H1 (cell line): ENCODE results near the gene CALHM5.

Experiments
- ASH2L ChIP-seq: fragments of 200-600, 300-600 bp; sonication (generic); IDR thresholded peaks from one replicate; pipeline ENCODE4 v1.7.1; 2017; ENCODE audit warnings: low read length
- EGR1 ChIP-seq: IDR thresholded peaks from 2 replicates; pipeline ENCODE4 v1.6.1; 2011; ENCODE audit warnings: low read depth, low read length, borderline replicate concordance
- EZH2 ChIP-seq: fragments of 200-600 bp; sonication (generic); IDR thresholded peaks from 2 replicates; pipeline ENCODE4 v1.7.1; 2012; ENCODE audit warnings: low read depth, mild to moderate bottlenecking, moderate library complexity, low read length, inconsistent platforms; ENCODE audit not compliant: severe bottlenecking
- POLR2A ChIP-seq, 2 experiments: IDR thresholded peaks; 1 replicate in 1 of 2; 2 replicates in 1 of 2; pipeline ENCODE4 v1.6.1; 2011; ENCODE audit warnings: low read depth in 2 of 2, low read length in 2 of 2, mild to moderate bottlenecking in 2 of 2; ENCODE audit errors: control extremely low read depth in 1 of 2
- TEAD4 ChIP-seq: IDR thresholded peaks from 2 replicates; pipeline ENCODE4 v1.6.1; 2012; ENCODE audit warnings: low read depth, low read length, inconsistent platforms, mixed read lengths
- TF ChIP-seq, protein P1 (sequence below), 3 experiments: IDR thresholded peaks; 1 replicate in 2 of 3; 2 replicates in 1 of 3; pipeline versions ENCODE4 v1.5.1 to v1.6.1; 2011; ENCODE audit warnings: low read length in 3 of 3, mild to moderate bottlenecking in 3 of 3, inconsistent platforms in 2 of 3, low read depth in 1 of 3, moderate library complexity in 1 of 3; ENCODE audit not compliant: insufficient read depth in 1 of 3; ENCODE audit errors: control extremely low read depth in 1 of 3
- TF ChIP-seq, protein P2 (sequence below): fragments of 300-600 bp; sonication (generic); IDR thresholded peaks from 2 replicates; pipeline ENCODE4 v1.7.1; 2012; ENCODE audit warnings: low read length, moderate library complexity, mild to moderate bottlenecking, inconsistent platforms; ENCODE audit not compliant: insufficient replicate concordance
- TF ChIP-seq, protein P3 (sequence below): IDR thresholded peaks from 2 replicates; pipeline ENCODE4 v1.6.1; 2011; ENCODE audit warnings: low read length, improper control_type of control experiment
- TF ChIP-seq, protein P4 (sequence below): IDR thresholded peaks from 2 replicates; pipeline ENCODE4 v1.6.1; 2012; ENCODE audit warnings: low read length, inconsistent platforms

DNA sequence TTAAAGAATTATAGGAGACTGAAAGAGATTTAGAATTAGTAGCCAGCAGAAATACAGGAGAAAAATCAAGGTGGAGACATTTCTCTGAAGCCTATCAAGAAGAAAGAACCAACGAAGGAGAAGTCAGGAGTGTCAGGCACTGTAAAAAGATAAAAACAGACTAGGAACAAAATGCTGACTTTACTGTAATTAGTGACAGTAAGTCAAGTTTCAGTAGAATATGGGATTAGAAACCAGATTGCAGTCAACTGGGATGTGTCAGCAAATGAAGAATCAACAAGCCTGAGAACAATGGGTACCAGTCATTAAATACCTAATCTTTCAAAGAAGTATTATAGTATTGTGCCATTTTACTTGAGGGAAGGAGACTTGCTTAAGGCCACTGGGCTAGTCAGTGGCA, 28.7 kb upstream of the CALHM5 start:
- TF ChIP-seq, protein P1, sequence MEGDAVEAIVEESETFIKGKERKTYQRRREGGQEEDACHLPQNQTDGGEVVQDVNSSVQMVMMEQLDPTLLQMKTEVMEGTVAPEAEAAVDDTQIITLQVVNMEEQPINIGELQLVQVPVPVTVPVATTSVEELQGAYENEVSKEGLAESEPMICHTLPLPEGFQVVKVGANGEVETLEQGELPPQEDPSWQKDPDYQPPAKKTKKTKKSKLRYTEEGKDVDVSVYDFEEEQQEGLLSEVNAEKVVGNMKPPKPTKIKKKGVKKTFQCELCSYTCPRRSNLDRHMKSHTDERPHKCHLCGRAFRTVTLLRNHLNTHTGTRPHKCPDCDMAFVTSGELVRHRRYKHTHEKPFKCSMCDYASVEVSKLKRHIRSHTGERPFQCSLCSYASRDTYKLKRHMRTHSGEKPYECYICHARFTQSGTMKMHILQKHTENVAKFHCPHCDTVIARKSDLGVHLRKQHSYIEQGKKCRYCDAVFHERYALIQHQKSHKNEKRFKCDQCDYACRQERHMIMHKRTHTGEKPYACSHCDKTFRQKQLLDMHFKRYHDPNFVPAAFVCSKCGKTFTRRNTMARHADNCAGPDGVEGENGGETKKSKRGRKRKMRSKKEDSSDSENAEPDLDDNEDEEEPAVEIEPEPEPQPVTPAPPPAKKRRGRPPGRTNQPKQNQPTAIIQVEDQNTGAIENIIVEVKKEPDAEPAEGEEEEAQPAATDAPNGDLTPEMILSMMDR (IDR thresholded peaks at IDR 0.05; ENCODE audit: control extremely low read depth in 1 of 3, insufficient read depth in 1 of 3, low read depth in 1 of 3, low read length in 3 of 3) = no peak
- TF ChIP-seq EGR1 (no peak), EZH2 (no peak), POLR2A (IDR thresholded peaks at IDR 0.05; ENCODE audit: control extremely low read depth in 1 of 2, low read depth in 2 of 2, low read length in 2 of 2) (no peak), ASH2L (no peak), TEAD4 (no peak)
- TF ChIP-seq, protein P2, sequence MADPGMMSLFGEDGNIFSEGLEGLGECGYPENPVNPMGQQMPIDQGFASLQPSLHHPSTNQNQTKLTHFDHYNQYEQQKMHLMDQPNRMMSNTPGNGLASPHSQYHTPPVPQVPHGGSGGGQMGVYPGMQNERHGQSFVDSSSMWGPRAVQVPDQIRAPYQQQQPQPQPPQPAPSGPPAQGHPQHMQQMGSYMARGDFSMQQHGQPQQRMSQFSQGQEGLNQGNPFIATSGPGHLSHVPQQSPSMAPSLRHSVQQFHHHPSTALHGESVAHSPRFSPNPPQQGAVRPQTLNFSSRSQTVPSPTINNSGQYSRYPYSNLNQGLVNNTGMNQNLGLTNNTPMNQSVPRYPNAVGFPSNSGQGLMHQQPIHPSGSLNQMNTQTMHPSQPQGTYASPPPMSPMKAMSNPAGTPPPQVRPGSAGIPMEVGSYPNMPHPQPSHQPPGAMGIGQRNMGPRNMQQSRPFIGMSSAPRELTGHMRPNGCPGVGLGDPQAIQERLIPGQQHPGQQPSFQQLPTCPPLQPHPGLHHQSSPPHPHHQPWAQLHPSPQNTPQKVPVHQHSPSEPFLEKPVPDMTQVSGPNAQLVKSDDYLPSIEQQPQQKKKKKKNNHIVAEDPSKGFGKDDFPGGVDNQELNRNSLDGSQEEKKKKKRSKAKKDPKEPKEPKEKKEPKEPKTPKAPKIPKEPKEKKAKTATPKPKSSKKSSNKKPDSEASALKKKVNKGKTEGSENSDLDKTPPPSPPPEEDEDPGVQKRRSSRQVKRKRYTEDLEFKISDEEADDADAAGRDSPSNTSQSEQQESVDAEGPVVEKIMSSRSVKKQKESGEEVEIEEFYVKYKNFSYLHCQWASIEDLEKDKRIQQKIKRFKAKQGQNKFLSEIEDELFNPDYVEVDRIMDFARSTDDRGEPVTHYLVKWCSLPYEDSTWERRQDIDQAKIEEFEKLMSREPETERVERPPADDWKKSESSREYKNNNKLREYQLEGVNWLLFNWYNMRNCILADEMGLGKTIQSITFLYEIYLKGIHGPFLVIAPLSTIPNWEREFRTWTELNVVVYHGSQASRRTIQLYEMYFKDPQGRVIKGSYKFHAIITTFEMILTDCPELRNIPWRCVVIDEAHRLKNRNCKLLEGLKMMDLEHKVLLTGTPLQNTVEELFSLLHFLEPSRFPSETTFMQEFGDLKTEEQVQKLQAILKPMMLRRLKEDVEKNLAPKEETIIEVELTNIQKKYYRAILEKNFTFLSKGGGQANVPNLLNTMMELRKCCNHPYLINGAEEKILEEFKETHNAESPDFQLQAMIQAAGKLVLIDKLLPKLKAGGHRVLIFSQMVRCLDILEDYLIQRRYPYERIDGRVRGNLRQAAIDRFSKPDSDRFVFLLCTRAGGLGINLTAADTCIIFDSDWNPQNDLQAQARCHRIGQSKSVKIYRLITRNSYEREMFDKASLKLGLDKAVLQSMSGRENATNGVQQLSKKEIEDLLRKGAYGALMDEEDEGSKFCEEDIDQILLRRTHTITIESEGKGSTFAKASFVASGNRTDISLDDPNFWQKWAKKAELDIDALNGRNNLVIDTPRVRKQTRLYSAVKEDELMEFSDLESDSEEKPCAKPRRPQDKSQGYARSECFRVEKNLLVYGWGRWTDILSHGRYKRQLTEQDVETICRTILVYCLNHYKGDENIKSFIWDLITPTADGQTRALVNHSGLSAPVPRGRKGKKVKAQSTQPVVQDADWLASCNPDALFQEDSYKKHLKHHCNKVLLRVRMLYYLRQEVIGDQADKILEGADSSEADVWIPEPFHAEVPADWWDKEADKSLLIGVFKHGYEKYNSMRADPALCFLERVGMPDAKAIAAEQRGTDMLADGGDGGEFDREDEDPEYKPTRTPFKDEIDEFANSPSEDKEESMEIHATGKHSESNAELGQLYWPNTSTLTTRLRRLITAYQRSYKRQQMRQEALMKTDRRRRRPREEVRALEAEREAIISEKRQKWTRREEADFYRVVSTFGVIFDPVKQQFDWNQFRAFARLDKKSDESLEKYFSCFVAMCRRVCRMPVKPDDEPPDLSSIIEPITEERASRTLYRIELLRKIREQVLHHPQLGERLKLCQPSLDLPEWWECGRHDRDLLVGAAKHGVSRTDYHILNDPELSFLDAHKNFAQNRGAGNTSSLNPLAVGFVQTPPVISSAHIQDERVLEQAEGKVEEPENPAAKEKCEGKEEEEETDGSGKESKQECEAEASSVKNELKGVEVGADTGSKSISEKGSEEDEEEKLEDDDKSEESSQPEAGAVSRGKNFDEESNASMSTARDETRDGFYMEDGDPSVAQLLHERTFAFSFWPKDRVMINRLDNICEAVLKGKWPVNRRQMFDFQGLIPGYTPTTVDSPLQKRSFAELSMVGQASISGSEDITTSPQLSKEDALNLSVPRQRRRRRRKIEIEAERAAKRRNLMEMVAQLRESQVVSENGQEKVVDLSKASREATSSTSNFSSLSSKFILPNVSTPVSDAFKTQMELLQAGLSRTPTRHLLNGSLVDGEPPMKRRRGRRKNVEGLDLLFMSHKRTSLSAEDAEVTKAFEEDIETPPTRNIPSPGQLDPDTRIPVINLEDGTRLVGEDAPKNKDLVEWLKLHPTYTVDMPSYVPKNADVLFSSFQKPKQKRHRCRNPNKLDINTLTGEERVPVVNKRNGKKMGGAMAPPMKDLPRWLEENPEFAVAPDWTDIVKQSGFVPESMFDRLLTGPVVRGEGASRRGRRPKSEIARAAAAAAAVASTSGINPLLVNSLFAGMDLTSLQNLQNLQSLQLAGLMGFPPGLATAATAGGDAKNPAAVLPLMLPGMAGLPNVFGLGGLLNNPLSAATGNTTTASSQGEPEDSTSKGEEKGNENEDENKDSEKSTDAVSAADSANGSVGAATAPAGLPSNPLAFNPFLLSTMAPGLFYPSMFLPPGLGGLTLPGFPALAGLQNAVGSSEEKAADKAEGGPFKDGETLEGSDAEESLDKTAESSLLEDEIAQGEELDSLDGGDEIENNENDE = no peak
- TF ChIP-seq, protein P3, sequence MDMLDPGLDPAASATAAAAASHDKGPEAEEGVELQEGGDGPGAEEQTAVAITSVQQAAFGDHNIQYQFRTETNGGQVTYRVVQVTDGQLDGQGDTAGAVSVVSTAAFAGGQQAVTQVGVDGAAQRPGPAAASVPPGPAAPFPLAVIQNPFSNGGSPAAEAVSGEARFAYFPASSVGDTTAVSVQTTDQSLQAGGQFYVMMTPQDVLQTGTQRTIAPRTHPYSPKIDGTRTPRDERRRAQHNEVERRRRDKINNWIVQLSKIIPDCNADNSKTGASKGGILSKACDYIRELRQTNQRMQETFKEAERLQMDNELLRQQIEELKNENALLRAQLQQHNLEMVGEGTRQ = no peak
- TF ChIP-seq, protein P4, sequence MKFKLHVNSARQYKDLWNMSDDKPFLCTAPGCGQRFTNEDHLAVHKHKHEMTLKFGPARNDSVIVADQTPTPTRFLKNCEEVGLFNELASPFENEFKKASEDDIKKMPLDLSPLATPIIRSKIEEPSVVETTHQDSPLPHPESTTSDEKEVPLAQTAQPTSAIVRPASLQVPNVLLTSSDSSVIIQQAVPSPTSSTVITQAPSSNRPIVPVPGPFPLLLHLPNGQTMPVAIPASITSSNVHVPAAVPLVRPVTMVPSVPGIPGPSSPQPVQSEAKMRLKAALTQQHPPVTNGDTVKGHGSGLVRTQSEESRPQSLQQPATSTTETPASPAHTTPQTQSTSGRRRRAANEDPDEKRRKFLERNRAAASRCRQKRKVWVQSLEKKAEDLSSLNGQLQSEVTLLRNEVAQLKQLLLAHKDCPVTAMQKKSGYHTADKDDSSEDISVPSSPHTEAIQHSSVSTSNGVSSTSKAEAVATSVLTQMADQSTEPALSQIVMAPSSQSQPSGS = no peak
